HCT116 (cell line): ENCODE data around the gene TMPRSS13.

Source experiments
- ATF3 ChIP-seq: IDR thresholded peaks from 2 replicates; pipeline ENCODE4 v1.6.1; 2012
- CBX3 ChIP-seq: IDR thresholded peaks from 2 replicates; pipeline ENCODE4 v1.6.1; 2012; ENCODE audit warnings: low read depth
- CTCF ChIP-seq, 3 experiments: fragments of 200-600 bp in 1 of 3; sonication (generic) in 1 of 3; IDR thresholded peaks in 2 of 3; conservative IDR thresholded peaks in 1 of 3; 2 replicates each; pipeline ENCODE4 v1.5.1; 2012 to 2017; ENCODE audit warnings: low read depth in 2 of 3, low read length in 2 of 3, antibody characterized with exemption in 1 of 3, borderline replicate concordance in 1 of 3, control low read depth in 1 of 3, mild to moderate bottlenecking in 1 of 3, mixed read lengths in 1 of 3, mixed run types in 1 of 3, moderate library complexity in 1 of 3; ENCODE audit not compliant: insufficient read depth in 1 of 3
- EZH2phosphoT487 ChIP-seq: fragments of 200-600 bp; IDR thresholded peaks from 2 replicates; pipeline ENCODE4 v1.6.1; 2018; ENCODE audit warnings: antibody characterized with exemption, borderline replicate concordance
- POLR2AphosphoS5 ChIP-seq: IDR thresholded peaks from 2 replicates; pipeline ENCODE4 v1.6.1; 2011; ENCODE audit warnings: mild to moderate bottlenecking, low read depth, low read length, moderate library complexity
- RAD21 ChIP-seq: IDR thresholded peaks from 2 replicates; pipeline ENCODE4 v1.6.1; 2012; ENCODE audit warnings: low read depth, mild to moderate bottlenecking
- SRF ChIP-seq: IDR thresholded peaks from 2 replicates; pipeline ENCODE4 v1.6.1; 2012; ENCODE audit warnings: low read depth
- YY1 ChIP-seq: IDR thresholded peaks from 2 replicates; pipeline ENCODE4 v1.6.1; 2011; ENCODE audit warnings: low read length, low read depth, moderate library complexity, mild to moderate bottlenecking; ENCODE audit not compliant: insufficient replicate concordance; ENCODE audit errors: extremely low read depth
- ZNF274 ChIP-seq: fragments of 200-500 bp; sonication (Bioruptor generic); IDR thresholded peaks from 2 replicates; pipeline ENCODE4 v1.6.1; 2014; ENCODE audit warnings: mild to moderate bottlenecking, low read depth, low read length, inconsistent platforms

- TF ChIP-seq CTCF (IDR thresholded peaks at IDR 0.05 in 2 of 3, conservative IDR thresholded peaks at IDR 0.05 in 1 of 3; ENCODE audit: borderline replicate concordance in 1 of 3, insufficient read depth in 1 of 3, low read depth in 2 of 3, low read length in 2 of 3) (no peak), EZH2phosphoT487 (no peak), POLR2AphosphoS5 (no peak), CBX3 (no peak), YY1 (no peak), ZNF274 (no peak), ATF3 (no peak), SRF (no peak), RAD21 (no peak)
These were observed 46.1 kb downstream of the TMPRSS13 start for GRCh38 chr11:117883063-117883462.
